Right forelimb (tissue), 1 donor: Measurements from ENCODE around the gene HIBADH.

Experiments
- DNase-seq: peaks from one replicate; pipeline ENCODE4 v3.0.0-alpha.2; 2018

HIBADH gene

DNA sequence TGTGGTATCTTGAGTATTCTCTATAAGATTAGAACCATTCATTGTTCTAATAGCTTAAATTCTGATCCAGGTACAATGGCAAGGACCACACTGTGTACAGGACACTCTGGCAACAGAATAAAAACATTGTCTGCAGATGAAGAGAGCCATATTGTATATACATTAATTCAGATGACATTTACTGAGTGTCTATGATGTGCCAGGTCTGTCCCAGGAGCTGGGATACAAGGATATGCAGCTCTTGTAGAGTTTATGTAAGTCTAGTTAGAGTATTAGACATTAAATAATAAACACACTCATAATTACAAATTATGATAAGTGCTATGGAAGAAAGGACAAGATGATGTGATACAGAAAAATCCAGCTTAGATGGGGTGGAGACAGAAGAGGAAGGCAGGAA lies 184.1 kb downstream of the HIBADH start:
- no peak for DNase-seq

- DNase-seq, result no peak
Observed at GRCh38 chr7:27478084-27478483, 184.6 kb downstream of the HIBADH start.

GRCh38 chr7:27476493-27476892 lies 186.2 kb downstream of the HIBADH start:
- no peak for DNase-seq
